ENCODE results near the gene FADS6.

DNA sequence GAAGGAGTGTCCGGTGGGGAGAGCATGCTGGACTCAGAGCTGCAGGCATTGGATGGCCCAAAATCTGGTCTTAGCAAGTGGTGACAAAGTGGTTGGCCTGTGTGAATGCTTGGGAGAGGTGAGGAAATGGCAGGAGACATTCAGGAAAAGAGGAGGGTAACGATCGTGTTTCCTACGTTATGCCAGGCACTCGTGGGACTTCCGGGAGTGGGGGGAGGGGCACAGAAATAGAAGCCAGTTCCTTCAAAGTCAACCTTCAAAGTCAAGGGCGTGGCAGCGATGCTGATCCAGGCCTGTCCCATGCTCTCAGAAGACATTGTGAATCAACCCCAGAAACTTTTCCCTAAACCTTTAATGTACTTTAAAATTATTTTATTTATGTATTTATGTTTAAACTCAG, 46.1 kb upstream of the FADS6 start:
- no peak for TF ChIP-seq NR2C2 (IDR thresholded peaks at IDR 0.05; ENCODE audit: borderline replicate concordance, control insufficient read depth, insufficient read length, low read depth)
- TF ChIP-seq, protein P1, sequence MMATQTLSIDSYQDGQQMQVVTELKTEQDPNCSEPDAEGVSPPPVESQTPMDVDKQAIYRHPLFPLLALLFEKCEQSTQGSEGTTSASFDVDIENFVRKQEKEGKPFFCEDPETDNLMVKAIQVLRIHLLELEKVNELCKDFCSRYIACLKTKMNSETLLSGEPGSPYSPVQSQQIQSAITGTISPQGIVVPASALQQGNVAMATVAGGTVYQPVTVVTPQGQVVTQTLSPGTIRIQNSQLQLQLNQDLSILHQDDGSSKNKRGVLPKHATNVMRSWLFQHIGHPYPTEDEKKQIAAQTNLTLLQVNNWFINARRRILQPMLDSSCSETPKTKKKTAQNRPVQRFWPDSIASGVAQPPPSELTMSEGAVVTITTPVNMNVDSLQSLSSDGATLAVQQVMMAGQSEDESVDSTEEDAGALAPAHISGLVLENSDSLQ (IDR thresholded peaks at IDR 0.05) = no peak
- no peak for TF ChIP-seq EP300 (IDR thresholded peaks at IDR 0.05; ENCODE audit: borderline replicate concordance in 1 of 2, control insufficient read depth in 1 of 2, low read depth in 2 of 2, low read length in 2 of 2)
- TF ChIP-seq, protein P2, sequence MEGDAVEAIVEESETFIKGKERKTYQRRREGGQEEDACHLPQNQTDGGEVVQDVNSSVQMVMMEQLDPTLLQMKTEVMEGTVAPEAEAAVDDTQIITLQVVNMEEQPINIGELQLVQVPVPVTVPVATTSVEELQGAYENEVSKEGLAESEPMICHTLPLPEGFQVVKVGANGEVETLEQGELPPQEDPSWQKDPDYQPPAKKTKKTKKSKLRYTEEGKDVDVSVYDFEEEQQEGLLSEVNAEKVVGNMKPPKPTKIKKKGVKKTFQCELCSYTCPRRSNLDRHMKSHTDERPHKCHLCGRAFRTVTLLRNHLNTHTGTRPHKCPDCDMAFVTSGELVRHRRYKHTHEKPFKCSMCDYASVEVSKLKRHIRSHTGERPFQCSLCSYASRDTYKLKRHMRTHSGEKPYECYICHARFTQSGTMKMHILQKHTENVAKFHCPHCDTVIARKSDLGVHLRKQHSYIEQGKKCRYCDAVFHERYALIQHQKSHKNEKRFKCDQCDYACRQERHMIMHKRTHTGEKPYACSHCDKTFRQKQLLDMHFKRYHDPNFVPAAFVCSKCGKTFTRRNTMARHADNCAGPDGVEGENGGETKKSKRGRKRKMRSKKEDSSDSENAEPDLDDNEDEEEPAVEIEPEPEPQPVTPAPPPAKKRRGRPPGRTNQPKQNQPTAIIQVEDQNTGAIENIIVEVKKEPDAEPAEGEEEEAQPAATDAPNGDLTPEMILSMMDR (IDR thresholded peaks at IDR 0.05 in 2 of 3, conservative IDR thresholded peaks at IDR 0.05 in 1 of 3; ENCODE audit: control insufficient read depth in 2 of 3, extremely low read depth in 1 of 3, insufficient read depth in 1 of 3, low read depth in 3 of 3, low read length in 3 of 3) = no peak
- TF ChIP-seq, protein P3, sequence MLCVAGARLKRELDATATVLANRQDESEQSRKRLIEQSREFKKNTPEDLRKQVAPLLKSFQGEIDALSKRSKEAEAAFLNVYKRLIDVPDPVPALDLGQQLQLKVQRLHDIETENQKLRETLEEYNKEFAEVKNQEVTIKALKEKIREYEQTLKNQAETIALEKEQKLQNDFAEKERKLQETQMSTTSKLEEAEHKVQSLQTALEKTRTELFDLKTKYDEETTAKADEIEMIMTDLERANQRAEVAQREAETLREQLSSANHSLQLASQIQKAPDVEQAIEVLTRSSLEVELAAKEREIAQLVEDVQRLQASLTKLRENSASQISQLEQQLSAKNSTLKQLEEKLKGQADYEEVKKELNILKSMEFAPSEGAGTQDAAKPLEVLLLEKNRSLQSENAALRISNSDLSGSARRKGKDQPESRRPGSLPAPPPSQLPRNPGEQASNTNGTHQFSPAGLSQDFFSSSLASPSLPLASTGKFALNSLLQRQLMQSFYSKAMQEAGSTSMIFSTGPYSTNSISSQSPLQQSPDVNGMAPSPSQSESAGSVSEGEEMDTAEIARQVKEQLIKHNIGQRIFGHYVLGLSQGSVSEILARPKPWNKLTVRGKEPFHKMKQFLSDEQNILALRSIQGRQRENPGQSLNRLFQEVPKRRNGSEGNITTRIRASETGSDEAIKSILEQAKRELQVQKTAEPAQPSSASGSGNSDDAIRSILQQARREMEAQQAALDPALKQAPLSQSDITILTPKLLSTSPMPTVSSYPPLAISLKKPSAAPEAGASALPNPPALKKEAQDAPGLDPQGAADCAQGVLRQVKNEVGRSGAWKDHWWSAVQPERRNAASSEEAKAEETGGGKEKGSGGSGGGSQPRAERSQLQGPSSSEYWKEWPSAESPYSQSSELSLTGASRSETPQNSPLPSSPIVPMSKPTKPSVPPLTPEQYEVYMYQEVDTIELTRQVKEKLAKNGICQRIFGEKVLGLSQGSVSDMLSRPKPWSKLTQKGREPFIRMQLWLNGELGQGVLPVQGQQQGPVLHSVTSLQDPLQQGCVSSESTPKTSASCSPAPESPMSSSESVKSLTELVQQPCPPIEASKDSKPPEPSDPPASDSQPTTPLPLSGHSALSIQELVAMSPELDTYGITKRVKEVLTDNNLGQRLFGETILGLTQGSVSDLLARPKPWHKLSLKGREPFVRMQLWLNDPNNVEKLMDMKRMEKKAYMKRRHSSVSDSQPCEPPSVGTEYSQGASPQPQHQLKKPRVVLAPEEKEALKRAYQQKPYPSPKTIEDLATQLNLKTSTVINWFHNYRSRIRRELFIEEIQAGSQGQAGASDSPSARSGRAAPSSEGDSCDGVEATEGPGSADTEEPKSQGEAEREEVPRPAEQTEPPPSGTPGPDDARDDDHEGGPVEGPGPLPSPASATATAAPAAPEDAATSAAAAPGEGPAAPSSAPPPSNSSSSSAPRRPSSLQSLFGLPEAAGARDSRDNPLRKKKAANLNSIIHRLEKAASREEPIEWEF (IDR thresholded peaks at IDR 0.05; ENCODE audit: insufficient replicate concordance, low read depth, low read length) = no peak
- TF ChIP-seq, protein P4, sequence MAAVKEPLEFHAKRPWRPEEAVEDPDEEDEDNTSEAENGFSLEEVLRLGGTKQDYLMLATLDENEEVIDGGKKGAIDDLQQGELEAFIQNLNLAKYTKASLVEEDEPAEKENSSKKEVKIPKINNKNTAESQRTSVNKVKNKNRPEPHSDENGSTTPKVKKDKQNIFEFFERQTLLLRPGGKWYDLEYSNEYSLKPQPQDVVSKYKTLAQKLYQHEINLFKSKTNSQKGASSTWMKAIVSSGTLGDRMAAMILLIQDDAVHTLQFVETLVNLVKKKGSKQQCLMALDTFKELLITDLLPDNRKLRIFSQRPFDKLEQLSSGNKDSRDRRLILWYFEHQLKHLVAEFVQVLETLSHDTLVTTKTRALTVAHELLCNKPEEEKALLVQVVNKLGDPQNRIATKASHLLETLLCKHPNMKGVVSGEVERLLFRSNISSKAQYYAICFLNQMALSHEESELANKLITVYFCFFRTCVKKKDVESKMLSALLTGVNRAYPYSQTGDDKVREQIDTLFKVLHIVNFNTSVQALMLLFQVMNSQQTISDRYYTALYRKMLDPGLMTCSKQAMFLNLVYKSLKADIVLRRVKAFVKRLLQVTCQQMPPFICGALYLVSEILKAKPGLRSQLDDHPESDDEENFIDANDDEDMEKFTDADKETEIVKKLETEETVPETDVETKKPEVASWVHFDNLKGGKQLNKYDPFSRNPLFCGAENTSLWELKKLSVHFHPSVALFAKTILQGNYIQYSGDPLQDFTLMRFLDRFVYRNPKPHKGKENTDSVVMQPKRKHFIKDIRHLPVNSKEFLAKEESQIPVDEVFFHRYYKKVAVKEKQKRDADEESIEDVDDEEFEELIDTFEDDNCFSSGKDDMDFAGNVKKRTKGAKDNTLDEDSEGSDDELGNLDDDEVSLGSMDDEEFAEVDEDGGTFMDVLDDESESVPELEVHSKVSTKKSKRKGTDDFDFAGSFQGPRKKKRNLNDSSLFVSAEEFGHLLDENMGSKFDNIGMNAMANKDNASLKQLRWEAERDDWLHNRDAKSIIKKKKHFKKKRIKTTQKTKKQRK (IDR thresholded peaks at IDR 0.05; ENCODE audit: low read depth, low read length) = no peak
- no peak for TF ChIP-seq POLR2A (IDR thresholded peaks at IDR 0.05; ENCODE audit: low read depth, low read length)
- TF ChIP-seq CREB1 (IDR thresholded peaks at IDR 0.05; ENCODE audit: low read depth) = no peak
- no peak for TF ChIP-seq MXI1 (IDR thresholded peaks at IDR 0.05; ENCODE audit: low read depth, low read length)
- no peak for TF ChIP-seq HDAC2 (IDR thresholded peaks at IDR 0.05)
- TF ChIP-seq POLR2AphosphoS5 (IDR thresholded peaks at IDR 0.05; ENCODE audit: low read length) = no peak
- TF ChIP-seq FOXM1 (IDR thresholded peaks at IDR 0.05; ENCODE audit: low read depth, low read length) = no peak
- no peak for TF ChIP-seq TAF1 (IDR thresholded peaks at IDR 0.05; ENCODE audit: borderline replicate concordance, low read depth, low read length)
- TF ChIP-seq, protein P5, sequence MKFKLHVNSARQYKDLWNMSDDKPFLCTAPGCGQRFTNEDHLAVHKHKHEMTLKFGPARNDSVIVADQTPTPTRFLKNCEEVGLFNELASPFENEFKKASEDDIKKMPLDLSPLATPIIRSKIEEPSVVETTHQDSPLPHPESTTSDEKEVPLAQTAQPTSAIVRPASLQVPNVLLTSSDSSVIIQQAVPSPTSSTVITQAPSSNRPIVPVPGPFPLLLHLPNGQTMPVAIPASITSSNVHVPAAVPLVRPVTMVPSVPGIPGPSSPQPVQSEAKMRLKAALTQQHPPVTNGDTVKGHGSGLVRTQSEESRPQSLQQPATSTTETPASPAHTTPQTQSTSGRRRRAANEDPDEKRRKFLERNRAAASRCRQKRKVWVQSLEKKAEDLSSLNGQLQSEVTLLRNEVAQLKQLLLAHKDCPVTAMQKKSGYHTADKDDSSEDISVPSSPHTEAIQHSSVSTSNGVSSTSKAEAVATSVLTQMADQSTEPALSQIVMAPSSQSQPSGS (IDR thresholded peaks at IDR 0.05; ENCODE audit: low read length) = no peak

Data from GM12878 (cell line).